ENCODE data around the gene HTT.
"Not testable (repeated sequence)": the region's sequence is repeated elsewhere in the genome, so short reads cannot be mapped to it uniquely, and the experiment has no call there.

Gene HTT

GRCh38 chr4:3157366-3157765 is 82.9 kb downstream of the HTT start:
- TF ChIP-seq, protein P1, sequence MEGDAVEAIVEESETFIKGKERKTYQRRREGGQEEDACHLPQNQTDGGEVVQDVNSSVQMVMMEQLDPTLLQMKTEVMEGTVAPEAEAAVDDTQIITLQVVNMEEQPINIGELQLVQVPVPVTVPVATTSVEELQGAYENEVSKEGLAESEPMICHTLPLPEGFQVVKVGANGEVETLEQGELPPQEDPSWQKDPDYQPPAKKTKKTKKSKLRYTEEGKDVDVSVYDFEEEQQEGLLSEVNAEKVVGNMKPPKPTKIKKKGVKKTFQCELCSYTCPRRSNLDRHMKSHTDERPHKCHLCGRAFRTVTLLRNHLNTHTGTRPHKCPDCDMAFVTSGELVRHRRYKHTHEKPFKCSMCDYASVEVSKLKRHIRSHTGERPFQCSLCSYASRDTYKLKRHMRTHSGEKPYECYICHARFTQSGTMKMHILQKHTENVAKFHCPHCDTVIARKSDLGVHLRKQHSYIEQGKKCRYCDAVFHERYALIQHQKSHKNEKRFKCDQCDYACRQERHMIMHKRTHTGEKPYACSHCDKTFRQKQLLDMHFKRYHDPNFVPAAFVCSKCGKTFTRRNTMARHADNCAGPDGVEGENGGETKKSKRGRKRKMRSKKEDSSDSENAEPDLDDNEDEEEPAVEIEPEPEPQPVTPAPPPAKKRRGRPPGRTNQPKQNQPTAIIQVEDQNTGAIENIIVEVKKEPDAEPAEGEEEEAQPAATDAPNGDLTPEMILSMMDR (IDR thresholded peaks at IDR 0.05; ENCODE audit: low read depth, low read length), result no peak
- no peak overlapping the region for H3K4me3 ChIP-seq (ENCODE audit: low read depth, low read length)

GRCh38 chr4:3158841-3159240 is 84.4 kb downstream of the HTT start:
- TF ChIP-seq, protein P1 (IDR thresholded peaks at IDR 0.05; ENCODE audit: low read depth, low read length), result no peak
- H3K4me3 ChIP-seq (ENCODE audit: low read depth, low read length), result no peak overlapping the region

GRCh38 chr4:3160438-3160837 is 86.0 kb downstream of the HTT start:
- TF ChIP-seq, protein P1 (IDR thresholded peaks at IDR 0.05; ENCODE audit: low read depth, low read length), result no peak

DNA sequence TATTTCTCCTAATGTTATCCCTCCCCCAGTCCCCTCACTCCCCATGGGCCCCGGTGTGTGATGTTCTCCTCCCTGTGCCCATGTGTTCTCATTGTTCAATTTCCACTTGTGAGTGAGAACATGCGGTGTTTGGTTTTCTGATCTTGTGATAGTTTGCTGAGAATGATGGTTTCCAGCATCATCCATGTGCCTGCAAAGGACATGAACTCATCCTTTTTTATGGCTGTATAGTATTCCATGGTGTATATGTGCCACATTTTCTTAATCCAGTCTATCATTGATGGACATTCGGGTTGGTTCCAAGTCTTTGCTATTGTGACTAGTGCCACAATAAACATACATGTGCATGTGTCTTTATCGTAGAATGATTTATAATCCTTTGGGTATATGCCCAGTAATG is 86.6 kb downstream of the HTT start:
- H3K4me3 ChIP-seq (ENCODE audit: low read depth, low read length), result not testable (repeated sequence)

More at GRCh38 chr4:3160438-3160837, 86.0 kb downstream of the HTT start:
- H3K4me3 ChIP-seq (ENCODE audit: low read depth, low read length), result no peak overlapping the region

DNA sequence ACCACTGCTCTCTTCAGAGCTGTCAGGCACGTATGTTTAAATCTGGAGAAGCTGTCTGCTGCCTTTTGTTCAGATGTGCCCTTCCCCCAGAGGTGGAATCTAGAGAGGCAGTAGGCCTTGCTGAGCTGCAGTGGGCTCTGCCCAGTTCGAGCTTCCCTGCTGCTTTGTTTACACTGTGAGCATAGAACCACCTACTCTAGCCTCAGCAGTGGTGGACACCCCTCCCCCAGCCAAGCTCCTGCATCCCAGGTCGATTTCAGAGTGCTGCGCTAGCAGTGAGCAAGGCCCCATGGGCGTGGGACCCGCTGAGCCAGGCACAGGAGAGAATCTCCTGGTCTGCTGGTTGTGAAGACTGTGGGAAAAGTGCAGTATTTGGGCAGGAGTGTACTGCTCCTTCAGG is 92.0 kb downstream of the HTT start:
- not testable (repeated sequence) for H3K4me3 ChIP-seq (ENCODE audit: low read depth, low read length)

GRCh38 chr4:3168029-3168428 is 93.5 kb downstream of the HTT start:
- TF ChIP-seq, protein P1 (IDR thresholded peaks at IDR 0.05; ENCODE audit: low read depth, low read length), result no peak
- H3K4me3 ChIP-seq (ENCODE audit: low read depth, low read length), result no peak overlapping the region

- TF ChIP-seq, protein P1 (IDR thresholded peaks at IDR 0.05; ENCODE audit: low read depth, low read length), result no peak
- no peak overlapping the region for H3K4me3 ChIP-seq (ENCODE audit: low read depth, low read length)
Observed at GRCh38 chr4:3174371-3175338, 100.2 kb downstream of the HTT start.

GRCh38 chr4:3176367-3177229 is 102.1 kb downstream of the HTT start:
- TF ChIP-seq, protein P1 (IDR thresholded peaks at IDR 0.05; ENCODE audit: low read depth, low read length), result no peak
- no peak overlapping the region for H3K4me3 ChIP-seq (ENCODE audit: low read depth, low read length)

Data from WI38 (cell line).